Measurements from ENCODE around the gene PLD5.
"Not testable (repeated sequence)": the region's sequence is repeated elsewhere in the genome, so short reads cannot be mapped to it uniquely, and the experiment has no call there.

The PLD5 gene

GRCh38 chr1:242212961-242213360 lies 311.5 kb downstream of the PLD5 start:
- H3K27me3 Mint-ChIP-seq (ENCODE audit: low read depth); H3K27ac Mint-ChIP-seq; H3K36me3 Mint-ChIP-seq (ENCODE audit: low read depth); H3K4me1 Mint-ChIP-seq (ENCODE audit: low read depth); H3K9me3 Mint-ChIP-seq; H3K4me3 Mint-ChIP-seq; DNase-seq (ENCODE audit: low spot score): not testable (repeated sequence)

GRCh38 chr1:242212401-242212800 lies 312.1 kb downstream of the PLD5 start:
- H3K36me3 Mint-ChIP-seq (ENCODE audit: low read depth) = no peaks in the 10 kb centered on the region
- H3K9me3 Mint-ChIP-seq = peaks cover 3% of the 10 kb centered on the region
- no peaks in the 10 kb centered on the region for H3K27me3 Mint-ChIP-seq (ENCODE audit: low read depth)
- no peak overlapping the region for H3K27ac Mint-ChIP-seq
- H3K4me1 Mint-ChIP-seq (ENCODE audit: low read depth) = no peaks in the 10 kb centered on the region
- H3K4me3 Mint-ChIP-seq = no peak overlapping the region
- no peak for DNase-seq (ENCODE audit: low spot score)

GRCh38 chr1:242211254-242212022 lies 313.1 kb downstream of the PLD5 start:
- no peak for DNase-seq (ENCODE audit: low spot score)

GRCh38 chr1:242210316-242210715 lies 314.2 kb downstream of the PLD5 start:
- H3K4me3 Mint-ChIP-seq; H3K27me3 Mint-ChIP-seq (ENCODE audit: low read depth); H3K9me3 Mint-ChIP-seq; H3K36me3 Mint-ChIP-seq (ENCODE audit: low read depth); DNase-seq (ENCODE audit: low spot score); H3K27ac Mint-ChIP-seq; H3K4me1 Mint-ChIP-seq (ENCODE audit: low read depth): not testable (repeated sequence)

More at GRCh38 chr1:242211254-242212022, 313.1 kb downstream of the PLD5 start:
- H3K4me1 Mint-ChIP-seq (ENCODE audit: low read depth) = no peaks in the 10 kb centered on the region
- H3K9me3 Mint-ChIP-seq = peaks cover 3% of the 10 kb centered on the region
- H3K36me3 Mint-ChIP-seq (ENCODE audit: low read depth) = no peaks in the 10 kb centered on the region
- H3K27ac Mint-ChIP-seq = no peak overlapping the region
- H3K4me3 Mint-ChIP-seq = no peak overlapping the region
- H3K27me3 Mint-ChIP-seq (ENCODE audit: low read depth) = no peaks in the 10 kb centered on the region

GRCh38 chr1:242209063-242209462 lies 315.4 kb downstream of the PLD5 start:
- Mint-ChIP-seq H3K9me3 (no peaks in the 10 kb centered on the region), H3K27ac (no peak overlapping the region), H3K36me3 (ENCODE audit: low read depth) (no peaks in the 10 kb centered on the region), H3K27me3 (ENCODE audit: low read depth) (no peaks in the 10 kb centered on the region), H3K4me1 (ENCODE audit: low read depth) (no peaks in the 10 kb centered on the region), H3K4me3 (no peak overlapping the region)
- no peak for DNase-seq (ENCODE audit: low spot score)

- no peak for DNase-seq (ENCODE audit: low spot score)
- H3K4me1 Mint-ChIP-seq (ENCODE audit: low read depth) = no peaks in the 10 kb centered on the region
- no peak overlapping the region for H3K4me3 Mint-ChIP-seq
- H3K27ac Mint-ChIP-seq = no peak overlapping the region
- no peaks in the 10 kb centered on the region for H3K9me3 Mint-ChIP-seq
- no peaks in the 10 kb centered on the region for H3K27me3 Mint-ChIP-seq (ENCODE audit: low read depth)
- no peaks in the 10 kb centered on the region for H3K36me3 Mint-ChIP-seq (ENCODE audit: low read depth)
These were observed 316.5 kb downstream of the PLD5 start for GRCh38 chr1:242208021-242208420.

GRCh38 chr1:242206994-242207393 lies 317.5 kb downstream of the PLD5 start:
- H3K4me1 Mint-ChIP-seq (ENCODE audit: low read depth) = no peaks in the 10 kb centered on the region
- DNase-seq (ENCODE audit: low spot score) = no peak
- no peak overlapping the region for H3K27ac Mint-ChIP-seq
- no peaks in the 10 kb centered on the region for H3K27me3 Mint-ChIP-seq (ENCODE audit: low read depth)
- H3K9me3 Mint-ChIP-seq = no peaks in the 10 kb centered on the region
- no peaks in the 10 kb centered on the region for H3K36me3 Mint-ChIP-seq (ENCODE audit: low read depth)
- no peak overlapping the region for H3K4me3 Mint-ChIP-seq

- Mint-ChIP-seq H3K27ac (no peak overlapping the region), H3K27me3 (ENCODE audit: low read depth) (no peaks in the 10 kb centered on the region), H3K4me3 (no peak overlapping the region), H3K4me1 (ENCODE audit: low read depth) (no peaks in the 10 kb centered on the region), H3K36me3 (ENCODE audit: low read depth) (no peaks in the 10 kb centered on the region), H3K9me3 (no peaks in the 10 kb centered on the region)
- DNase-seq (ENCODE audit: low spot score) = no peak
These were observed 318.6 kb downstream of the PLD5 start for GRCh38 chr1:242205622-242206489.

GRCh38 chr1:242203262-242203661 lies 321.2 kb downstream of the PLD5 start:
- Mint-ChIP-seq H3K4me1 (ENCODE audit: low read depth) (no peaks in the 10 kb centered on the region), H3K36me3 (ENCODE audit: low read depth) (no peaks in the 10 kb centered on the region), H3K9me3 (no peaks in the 10 kb centered on the region), H3K27ac (no peak overlapping the region), H3K27me3 (ENCODE audit: low read depth) (no peaks in the 10 kb centered on the region), H3K4me3 (no peak overlapping the region)
- DNase-seq (ENCODE audit: low spot score) = no peak

GRCh38 chr1:242201090-242201489 lies 323.4 kb downstream of the PLD5 start:
- Mint-ChIP-seq H3K4me3 (no peak overlapping the region), H3K36me3 (ENCODE audit: low read depth) (no peaks in the 10 kb centered on the region), H3K4me1 (ENCODE audit: low read depth) (no peaks in the 10 kb centered on the region), H3K27ac (no peak overlapping the region), H3K9me3 (no peaks in the 10 kb centered on the region), H3K27me3 (ENCODE audit: low read depth) (no peaks in the 10 kb centered on the region)
- no peak for DNase-seq (ENCODE audit: low spot score)

GRCh38 chr1:242199776-242200458 lies 324.6 kb downstream of the PLD5 start:
- Mint-ChIP-seq H3K27me3 (ENCODE audit: low read depth) (no peaks in the 10 kb centered on the region), H3K27ac (no peak overlapping the region), H3K36me3 (ENCODE audit: low read depth) (no peaks in the 10 kb centered on the region), H3K4me3 (no peak overlapping the region), H3K4me1 (ENCODE audit: low read depth) (no peaks in the 10 kb centered on the region), H3K9me3 (no peaks in the 10 kb centered on the region)
- no peak for DNase-seq (ENCODE audit: low spot score)

- Mint-ChIP-seq H3K27me3 (ENCODE audit: low read depth) (no peaks in the 10 kb centered on the region), H3K4me3 (no peak overlapping the region), H3K27ac (no peak overlapping the region), H3K9me3 (no peaks in the 10 kb centered on the region), H3K4me1 (ENCODE audit: low read depth) (no peaks in the 10 kb centered on the region), H3K36me3 (ENCODE audit: low read depth) (no peaks in the 10 kb centered on the region)
- DNase-seq (ENCODE audit: low spot score) = no peak
These were observed 326.3 kb downstream of the PLD5 start for GRCh38 chr1:242197907-242198820.

- Mint-ChIP-seq H3K36me3 (ENCODE audit: low read depth) (no peaks in the 10 kb centered on the region), H3K9me3 (no peaks in the 10 kb centered on the region), H3K27me3 (ENCODE audit: low read depth) (no peaks in the 10 kb centered on the region), H3K4me1 (ENCODE audit: low read depth) (no peaks in the 10 kb centered on the region), H3K4me3 (no peak overlapping the region), H3K27ac (no peak overlapping the region)
- DNase-seq (ENCODE audit: low spot score) = no peak
These were observed 327.6 kb downstream of the PLD5 start for GRCh38 chr1:242196914-242197313.

Data from T-helper 2 cell treated with Interferon-gamma antibody and Interleukin-4, amounts not matched to agents 5 μg/mL and 100 μg/mL, for 36 hours (primary cell).